Measurements from ENCODE around the gene ERMARD.

GRCh38 chr6:169746556-169746955 lies 4.9 kb upstream of the ERMARD start:
- TF ChIP-seq CTCF (IDR thresholded peaks at IDR 0.05; ENCODE audit: low read length), result no peak
- no peak for TF ChIP-seq EZH2phosphoT487 (IDR thresholded peaks at IDR 0.05; ENCODE audit: low read length)

Measured in MM.1S (cell line).